ENCODE results near the gene FA2H.

GRCh38 chr16:74725651-74726455, 48.8 kb downstream of the FA2H start:
- no peak for TF ChIP-seq PATZ1 (CRISPR knock-in tag; IDR thresholded peaks at IDR 0.05; ENCODE audit: borderline replicate concordance)
- no peak for TF ChIP-seq CSRNP3 (CRISPR knock-in tag; IDR thresholded peaks at IDR 0.05)
- TF ChIP-seq ZNF8 (CRISPR knock-in tag; IDR thresholded peaks at IDR 0.05): no peak

Data from SK-N-SH treated with all-trans-retinoic acid at 6 μM for 48 hours (cell line).